GM21367 (cell line): ENCODE results near the gene CDCA5.
A peak's percentile ranks its signal among the peaks of the same experiment; 100 is the strongest.
"Not testable (repeated sequence)": the region's sequence is repeated elsewhere in the genome, so short reads cannot be mapped to it uniquely, and the experiment has no call there.

Experiments
- ATAC-seq: cut with Tn5 transposase; IDR thresholded peaks from one replicate; pipeline ENCODE4 v1.9.1; 2021; ENCODE audit not compliant: unreplicated experiment

Gene CDCA5

GRCh38 chr11:65119670-65119995 is 35.8 kb upstream of the CDCA5 start:
- no peak for ATAC-seq

GRCh38 chr11:65118891-65119669 is 35.2 kb upstream of the CDCA5 start:
- not testable (repeated sequence) for ATAC-seq

- ATAC-seq, result no peak
These were observed 34.4 kb upstream of the CDCA5 start for GRCh38 chr11:65118097-65118837.

GRCh38 chr11:65117206-65118096 is 33.6 kb upstream of the CDCA5 start, which contains the start of gene ZNHIT2:
Gene ZNHIT2, minus strand, starts transcription at chr11:65117701. Its CDS starts 48 bp downstream, at chr11:65117653.
- peak; percentile 47 for ATAC-seq

- no peak for ATAC-seq
These were observed 32.7 kb upstream of the CDCA5 start for GRCh38 chr11:65116370-65117205.

GRCh38 chr11:65115361-65116082 is 31.7 kb upstream of the CDCA5 start:
- ATAC-seq, result no peak

- no peak for ATAC-seq
These were observed 30.8 kb upstream of the CDCA5 start for GRCh38 chr11:65114538-65115171.

- ATAC-seq, result no peak
These were observed 30.0 kb upstream of the CDCA5 start for GRCh38 chr11:65113839-65114238.

- ATAC-seq, result no peak
These were observed 29.5 kb upstream of the CDCA5 start for GRCh38 chr11:65113361-65113756.

GRCh38 chr11:65112546-65113360 is 28.9 kb upstream of the CDCA5 start:
- ATAC-seq, result no peak

- ATAC-seq, result peak; percentile 41
These were observed 28.1 kb upstream of the CDCA5 start, which contains the start of gene TM7SF2 for GRCh38 chr11:65111744-65112545. Gene TM7SF2, plus strand, starts transcription at chr11:65111872. Its CDS starts 144 bp downstream, at chr11:65112016.

GRCh38 chr11:65111159-65111743 is 27.4 kb upstream of the CDCA5 start:
- no peak for ATAC-seq

GRCh38 chr11:65110354-65110861 is 26.6 kb upstream of the CDCA5 start:
- no peak for ATAC-seq

- no peak for ATAC-seq
These were observed 25.7 kb upstream of the CDCA5 start for GRCh38 chr11:65109231-65110198.

GRCh38 chr11:65108469-65109123 is 24.8 kb upstream of the CDCA5 start:
- ATAC-seq, result no peak
